Tibial nerve (tissue), 4 donors: ENCODE data around the gene MACROH2A2.

Experiments used
- CTCF ChIP-seq, 5 experiments: fragments of 200-600 bp in 3 of 5; fragments of 450-650 bp in 2 of 5; sonication (generic) in 3 of 5; IDR thresholded peaks; one replicate each; pipeline ENCODE4 v1.5.1; 2016 to 2019; ENCODE audit warnings: antibody characterized with exemption in 5 of 5, mild to moderate bottlenecking in 3 of 5, moderate library complexity in 2 of 5
- EP300 ChIP-seq, 2 donors: sonication (generic); formaldehyde crosslinking; IDR thresholded peaks; one replicate each; pipeline ENCODE4 v1.6.1; 2017; ENCODE audit warnings: antibody characterized with exemption in 2 of 2, mild to moderate bottlenecking in 1 of 2
- POLR2A ChIP-seq, 2 donors: fragments of 450-650 bp; IDR thresholded peaks; one replicate each; pipeline ENCODE4 v1.6.1; 2017; ENCODE audit warnings: antibody characterized with exemption in 2 of 2, mild to moderate bottlenecking in 2 of 2, moderate library complexity in 2 of 2

- TF ChIP-seq CTCF (IDR thresholded peaks at IDR 0.05) (no peak), POLR2A (IDR thresholded peaks at IDR 0.05) (no peak), EP300 (IDR thresholded peaks at IDR 0.05) (no peak)
Measured at GRCh38 chr10:70135684-70136083, 83.0 kb downstream of the MACROH2A2 start.
